ENCODE measurements around the gene SLK.

SLK gene

DNA sequence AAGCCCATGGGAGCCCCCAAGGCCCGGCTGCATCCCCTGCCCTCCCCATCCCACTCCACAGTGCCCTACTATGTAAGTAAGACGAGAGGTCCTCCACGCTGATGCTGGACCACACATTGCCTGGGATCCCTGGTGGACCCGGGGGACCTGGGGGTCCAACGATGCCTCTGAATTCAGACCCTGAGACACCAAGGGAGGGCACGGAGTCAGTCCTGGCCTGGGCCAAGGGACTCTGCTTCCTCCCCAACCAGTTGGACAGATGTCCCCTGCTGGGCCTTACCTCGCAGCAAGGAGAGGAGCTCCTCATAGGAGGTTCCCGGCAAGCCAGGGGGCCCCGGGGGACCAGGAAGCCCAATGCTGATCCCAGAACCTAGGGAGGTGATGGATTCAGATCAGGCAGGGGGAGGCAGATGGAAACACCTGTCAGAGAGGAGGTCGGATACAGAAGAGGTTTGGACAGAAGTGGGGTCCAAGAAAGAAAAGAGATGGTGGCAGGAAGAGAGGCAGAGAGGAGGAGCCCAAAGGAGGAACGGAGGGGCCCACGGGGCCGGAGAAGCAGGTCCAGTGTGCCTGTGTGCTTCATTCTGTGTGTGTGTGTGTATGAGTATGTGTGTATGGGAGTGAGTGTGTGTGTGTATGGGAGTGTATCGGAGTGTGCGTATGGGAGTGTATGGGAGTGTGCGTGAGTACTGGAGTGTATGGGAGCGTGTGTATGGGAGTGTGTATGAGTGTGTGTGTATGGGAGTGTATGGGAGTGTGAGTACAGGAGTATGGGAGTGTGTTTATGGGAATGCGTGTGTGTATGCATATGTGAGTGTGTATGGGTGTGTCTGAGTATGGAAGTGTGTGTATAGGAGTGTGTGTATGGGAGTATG, 68.5 kb downstream of the SLK start:
- peak in 1 of 2 experiments; percentile 16 for DNase-seq

DNA sequence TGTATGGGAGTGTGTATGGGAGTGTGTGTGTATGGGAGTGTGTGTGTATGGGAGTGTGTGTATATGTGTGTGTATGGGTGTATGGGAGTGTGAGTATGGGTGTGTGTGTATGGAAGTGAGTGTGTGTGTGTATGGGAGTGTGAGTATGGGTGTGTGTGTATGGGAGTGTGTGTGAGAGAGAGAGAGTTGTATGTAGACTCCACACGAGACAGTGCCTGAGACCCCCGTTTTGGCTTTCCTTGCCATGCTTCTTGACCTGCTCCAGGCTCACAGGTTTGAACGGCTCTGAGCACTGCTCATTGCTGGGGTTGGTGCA, 69.1 kb downstream of the SLK start:
- no peak for DNase-seq

DNA sequence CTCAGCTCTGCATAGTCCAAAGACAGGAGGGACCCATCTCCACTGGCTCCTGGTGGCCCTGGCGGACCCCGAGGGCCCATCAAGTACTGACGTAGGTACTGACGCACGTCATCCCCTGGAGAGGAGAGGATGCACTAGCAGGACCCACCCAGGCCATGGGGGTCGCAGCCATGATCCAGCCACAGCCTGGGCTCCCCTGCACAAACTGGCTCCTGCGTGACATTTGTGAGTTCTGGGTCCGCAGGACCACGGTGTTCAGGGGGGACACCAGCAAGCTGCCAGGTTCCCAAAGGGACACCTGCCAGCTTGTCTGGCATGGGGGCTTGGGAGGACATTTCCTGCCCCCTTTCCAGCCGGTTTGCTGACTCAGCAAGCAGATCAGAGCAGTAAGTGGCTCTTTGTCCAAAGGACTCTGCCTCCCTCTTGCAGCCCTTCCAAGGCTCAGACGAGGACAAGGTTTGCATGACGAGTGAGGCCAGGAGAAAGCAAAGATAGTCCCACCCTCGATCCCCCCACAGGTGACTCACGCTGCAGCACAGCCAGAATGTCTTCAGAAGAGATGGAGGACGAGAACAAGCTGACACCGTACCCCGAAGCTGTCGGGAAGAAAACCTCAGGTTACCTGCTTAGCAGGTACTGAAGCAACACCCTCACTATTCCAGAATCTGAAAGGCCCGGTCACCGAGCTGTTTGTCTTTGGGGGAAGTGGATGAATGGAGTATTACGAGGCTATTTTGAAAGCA, 69.7 kb downstream of the SLK start:
- peak in 1 of 2 experiments; percentile 15 for DNase-seq

GRCh38 chr10:104037261-104037951, 70.5 kb downstream of the SLK start:
- no peak for DNase-seq

DNA sequence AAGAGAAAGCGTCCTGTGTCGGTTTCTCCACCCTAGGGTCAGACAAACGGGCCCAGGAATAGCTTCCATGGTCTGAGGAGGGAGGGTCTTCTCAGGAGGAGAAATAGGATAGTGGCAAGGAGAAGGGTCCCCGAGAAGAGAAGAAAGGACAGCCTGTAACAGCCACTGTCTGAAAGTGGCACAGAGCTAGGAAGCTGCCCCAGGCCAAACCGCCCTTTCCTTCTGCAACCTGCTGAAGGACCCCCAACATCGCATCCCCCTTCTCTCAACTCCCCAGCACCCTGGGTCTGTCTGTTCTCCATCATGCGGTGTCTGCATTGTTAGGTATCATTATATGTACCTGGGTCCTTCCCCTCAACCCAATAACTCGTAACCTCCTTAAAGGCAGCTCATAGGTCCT, 71.6 kb downstream of the SLK start:
- no peak for DNase-seq

GRCh38 chr10:104038958-104039752, 72.2 kb downstream of the SLK start:
- DNase-seq = no peak

GRCh38 chr10:104040382-104040781, 73.4 kb downstream of the SLK start:
- DNase-seq = no peak

GRCh38 chr10:104040862-104041789, 74.2 kb downstream of the SLK start:
- DNase-seq = no peak

- peak in 1 of 2 experiments; percentile 12 for DNase-seq
These were observed 75.1 kb downstream of the SLK start for GRCh38 chr10:104041891-104042535.

DNA sequence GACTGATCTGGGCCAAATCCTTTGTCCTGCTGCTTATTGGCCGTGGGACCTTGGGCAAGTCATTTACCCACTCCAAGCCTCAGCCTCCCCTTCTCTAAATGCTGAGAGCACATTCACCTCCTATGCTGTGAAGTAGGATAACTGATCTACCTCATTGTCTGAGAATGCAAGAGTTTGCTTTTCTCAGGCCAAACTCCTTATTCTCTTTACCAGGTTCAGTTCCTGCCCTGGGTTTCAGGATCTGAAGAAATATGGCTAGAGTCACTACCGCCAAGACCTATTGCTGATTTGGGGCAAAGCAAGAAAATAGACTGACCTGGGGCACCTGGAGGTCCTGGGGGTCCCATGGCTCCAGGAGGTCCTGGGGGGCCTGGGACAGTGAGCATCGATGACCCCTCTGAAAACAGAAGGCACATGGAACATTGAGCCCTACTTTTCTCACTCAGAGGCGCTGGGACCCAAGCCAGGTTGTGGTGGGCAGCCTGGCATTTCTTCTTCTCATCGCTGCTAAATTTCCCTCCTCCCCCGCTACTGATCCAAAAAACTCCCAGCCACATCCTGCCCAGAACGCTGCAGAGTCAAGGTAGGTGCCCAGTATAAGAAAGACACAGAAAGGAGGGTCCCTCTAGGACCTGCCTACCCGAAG, 76.4 kb downstream of the SLK start:
- DNase-seq = no peak

GRCh38 chr10:104043854-104044253, 76.9 kb downstream of the SLK start:
- peak in 1 of 2 experiments; percentile 11 for DNase-seq

GRCh38 chr10:104045151-104046089, 78.5 kb downstream of the SLK start:
- peak in 1 of 2 experiments; percentile 18 for DNase-seq

- DNase-seq = no peak
These were observed 79.7 kb downstream of the SLK start for GRCh38 chr10:104046651-104047050.

DNA sequence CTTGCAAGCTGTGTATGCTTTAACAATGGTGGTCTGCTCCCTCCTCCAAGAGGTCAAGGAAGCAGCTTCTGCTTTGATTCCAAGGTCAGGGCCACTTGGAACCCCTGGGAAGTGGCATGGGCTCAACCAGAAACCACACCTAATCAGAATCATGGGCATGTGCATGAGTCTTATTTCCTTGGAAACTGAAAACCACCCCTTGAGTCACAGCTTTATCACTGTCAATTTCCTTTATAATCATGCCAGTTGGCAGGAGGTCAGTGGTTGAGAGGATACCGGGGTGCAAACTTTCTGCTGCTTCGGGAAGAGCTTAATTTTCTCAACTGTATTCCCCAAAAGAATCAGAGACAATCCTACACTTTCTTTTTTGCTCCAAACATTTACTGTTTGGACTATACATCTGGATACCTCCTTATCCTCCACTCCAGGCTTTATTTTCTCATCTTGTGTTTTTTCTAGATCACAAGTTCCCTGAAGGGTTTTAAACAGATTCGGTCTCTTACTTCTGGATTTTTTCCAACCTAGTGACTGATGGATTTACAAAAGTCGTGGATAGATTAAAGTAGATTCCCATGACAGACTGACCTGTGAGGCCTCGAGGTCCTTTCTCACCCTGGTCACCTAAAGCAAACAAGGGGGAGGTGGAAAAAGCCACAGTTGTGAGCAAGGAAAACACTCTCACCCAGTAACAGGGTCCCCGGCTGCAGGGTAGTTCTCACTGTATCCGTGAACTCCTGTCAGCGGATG, 82.7 kb downstream of the SLK start:
- DNase-seq = peak in 1 of 2 experiments; percentile 17

GRCh38 chr10:104052431-104052830, 85.5 kb downstream of the SLK start:
- no peak for DNase-seq

DNA sequence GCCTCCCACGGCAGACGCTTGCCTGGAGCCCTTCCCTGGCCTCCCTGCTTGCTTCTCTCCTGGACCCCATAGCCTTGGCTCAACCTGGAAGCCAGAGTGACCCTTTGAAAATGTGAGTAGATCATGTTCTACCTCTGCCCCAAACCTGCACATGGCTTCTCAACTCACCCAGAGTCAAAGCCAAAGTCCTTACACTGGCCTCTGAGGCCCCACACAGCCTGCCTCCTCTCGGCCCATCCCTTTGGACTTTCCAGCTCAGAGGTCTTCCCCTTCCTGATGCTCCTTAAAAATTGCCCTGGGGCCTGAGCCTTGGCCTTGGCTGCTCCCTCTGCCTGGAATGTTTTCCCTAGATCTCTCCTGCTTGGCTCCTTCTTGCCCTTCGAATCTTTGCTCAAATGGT, 86.3 kb downstream of the SLK start:
- DNase-seq = no peak

- DNase-seq = no peak
These were observed 87.5 kb downstream of the SLK start for GRCh38 chr10:104054430-104054829.

GRCh38 chr10:104056619-104057273, 89.8 kb downstream of the SLK start:
- DNase-seq = no peak

Measured in activated T-cell treated with anti-CD3 and anti-CD28 coated beads, Interleukin-2, amount 50 U/mL, for 48 hours (primary cell).